SK-N-MC (cell line): ENCODE results near the gene SMAD9.
"Not testable (repeated sequence)": the region's sequence is repeated elsewhere in the genome, so short reads cannot be mapped to it uniquely, and the experiment has no call there.

Experiments
- DNase-seq: peaks from one replicate; pipeline ENCODE4 v3.0.0-alpha.2; 2011; ENCODE audit warnings: low read depth, low spot score
- H3K27ac ChIP-seq: fragments of 200-600 bp; sonication (generic); 2 replicates; pipeline ENCODE4 v1.5.1; 2016; ENCODE audit warnings: mixed run types
- H3K36me3 ChIP-seq: fragments of 200-600 bp; sonication (generic); 2 replicates; pipeline ENCODE4 v1.6.1; 2017; ENCODE audit warnings: antibody characterized with exemption, low read length, mixed read lengths; ENCODE audit not compliant: insufficient read depth
- H3K4me3 ChIP-seq: fragments of 200-600 bp; sonication (generic); 2 replicates; pipeline ENCODE4 v1.5.1; 2016
- H3K9ac ChIP-seq: fragments of 200-600 bp; sonication (generic); 2 replicates; pipeline ENCODE4 v1.8.0; 2017; ENCODE audit warnings: mixed run types, mixed read lengths; ENCODE audit not compliant: insufficient read length
- H3K9me3 ChIP-seq: fragments of 200-600 bp; sonication (generic); 2 replicates; pipeline ENCODE4 v1.6.1; 2017; ENCODE audit warnings: low read depth, mild to moderate bottlenecking, antibody characterized with exemption, low read length, moderate library complexity, mixed read lengths
- EZH2 ChIP-seq: fragments of 200-600 bp; sonication (generic); IDR thresholded peaks from one replicate; pipeline ENCODE4 v1.6.1; 2017; ENCODE audit warnings: antibody characterized with exemption
- FOXP2 ChIP-seq: optimal IDR thresholded peaks from 2 replicates; pipeline ENCODE3; 2011; ENCODE audit warnings: mild to moderate bottlenecking, moderate library complexity; ENCODE audit not compliant: insufficient read depth; ENCODE audit errors: extremely low read length, control extremely low read depth
- POLR2AphosphoS5 ChIP-seq: IDR thresholded peaks from 2 replicates; pipeline ENCODE4 v1.6.1; 2012; ENCODE audit warnings: mild to moderate bottlenecking, low read depth, low read length, borderline replicate concordance

Gene SMAD9

GRCh38 chr13:36903925-36904595 is 16.0 kb downstream of the SMAD9 start:
- Histone ChIP-seq H3K27ac (no peak overlapping the region), H3K9me3 (no peaks in the 10 kb centered on the region; the same call in 1 of the 2 replicates), H3K9ac (no peak overlapping the region), H3K4me3 (no peak overlapping the region), H3K36me3 (peaks cover 60% of the 10 kb centered on the region)
- TF ChIP-seq EZH2 (no peak), POLR2AphosphoS5 (no peak), FOXP2 (no peak)
- DNase-seq: no peak

GRCh38 chr13:36897054-36897616 is 22.9 kb downstream of the SMAD9 start:
- Histone ChIP-seq H3K9me3 (0 out of 2 replicates have a peak, but pooled peaks cover 5% of the 10 kb centered on the region), H3K4me3 (no peak overlapping the region), H3K36me3 (peaks cover 41% of the 10 kb centered on the region), H3K9ac (no peak overlapping the region), H3K27ac (no peak overlapping the region)
- TF ChIP-seq EZH2 (no peak), FOXP2 (no peak), POLR2AphosphoS5 (no peak)
- DNase-seq: no peak

GRCh38 chr13:36891752-36892151 is 28.3 kb downstream of the SMAD9 start:
- TF ChIP-seq EZH2 (no peak), POLR2AphosphoS5 (no peak), FOXP2 (no peak)
- no peak overlapping the region for H3K27ac ChIP-seq
- H3K4me3 ChIP-seq: no peak overlapping the region
- H3K9me3 ChIP-seq: 0 out of 2 replicates have a peak, but pooled peaks cover 5% of the 10 kb centered on the region
- H3K36me3 ChIP-seq: peaks cover 23% of the 10 kb centered on the region; the same call in 1 of the 2 replicates
- no peak for DNase-seq
- no peak overlapping the region for H3K9ac ChIP-seq

GRCh38 chr13:36888645-36889044 is 31.4 kb downstream of the SMAD9 start:
- no peak overlapping the region for H3K27ac ChIP-seq

GRCh38 chr13:36887758-36888521 is 32.1 kb downstream of the SMAD9 start:
- Histone ChIP-seq H3K9me3 (no peaks in the 10 kb centered on the region), H3K27ac (no peak overlapping the region), H3K4me3 (no peak overlapping the region), H3K9ac (no peak overlapping the region), H3K36me3 (peaks cover 6% of the 10 kb centered on the region; the same call in 1 of the 2 replicates)
- DNase-seq: peak; percentile 6
- no peak for TF ChIP-seq EZH2
- no peak for TF ChIP-seq FOXP2
- TF ChIP-seq POLR2AphosphoS5: no peak

More at GRCh38 chr13:36888645-36889044, 31.4 kb downstream of the SMAD9 start:
- no peak for TF ChIP-seq FOXP2
- no peak for TF ChIP-seq POLR2AphosphoS5
- TF ChIP-seq EZH2: no peak
- H3K36me3 ChIP-seq: peaks cover 6% of the 10 kb centered on the region; the same call in 1 of the 2 replicates
- no peaks in the 10 kb centered on the region for H3K9me3 ChIP-seq
- H3K4me3 ChIP-seq: no peak overlapping the region
- H3K9ac ChIP-seq: no peak overlapping the region
- no peak for DNase-seq

- DNase-seq: no peak
- TF ChIP-seq FOXP2: no peak
- TF ChIP-seq EZH2: no peak
- no peak for TF ChIP-seq POLR2AphosphoS5
- no peak overlapping the region for H3K4me3 ChIP-seq
- no peak overlapping the region for H3K9ac ChIP-seq
- H3K27ac ChIP-seq: no peak overlapping the region
- H3K9me3 ChIP-seq: no peaks in the 10 kb centered on the region
- H3K36me3 ChIP-seq: no peaks in the 10 kb centered on the region
Measured at GRCh38 chr13:36885901-36886300, 34.1 kb downstream of the SMAD9 start.

GRCh38 chr13:36884235-36884634 is 35.8 kb downstream of the SMAD9 start:
- Histone ChIP-seq H3K27ac (peak overlapping the region; percentile 26; the same call in 1 of the 2 replicates), H3K36me3 (peaks cover 13% of the 10 kb centered on the region), H3K4me3 (no peak overlapping the region), H3K9me3 (no peaks in the 10 kb centered on the region), H3K9ac (no peak overlapping the region)
- TF ChIP-seq POLR2AphosphoS5 (no peak), EZH2 (no peak), FOXP2 (no peak)
- DNase-seq: no peak

- no peak for DNase-seq
- no peak overlapping the region for H3K9ac ChIP-seq
- H3K4me3 ChIP-seq: no peak overlapping the region
- no peaks in the 10 kb centered on the region for H3K9me3 ChIP-seq
- TF ChIP-seq FOXP2 (no peak), EZH2 (no peak), POLR2AphosphoS5 (no peak)
- no peak overlapping the region for H3K27ac ChIP-seq
- peaks cover 17% of the 10 kb centered on the region for H3K36me3 ChIP-seq
Measured at GRCh38 chr13:36883824-36884223, 36.2 kb downstream of the SMAD9 start.

GRCh38 chr13:36883392-36883791 is 36.6 kb downstream of the SMAD9 start:
- not testable (repeated sequence) for DNase-seq, H3K27ac ChIP-seq, H3K9me3 ChIP-seq, H3K4me3 ChIP-seq, H3K9ac ChIP-seq
- H3K36me3 ChIP-seq: peaks cover 21% of the 10 kb centered on the region
